GM21717 (cell line): ENCODE results near the gene TDO2.
"Not testable (repeated sequence)": the region's sequence is repeated elsewhere in the genome, so short reads cannot be mapped to it uniquely, and the experiment has no call there.

Experiments used
- ATAC-seq: cut with Tn5 transposase; IDR thresholded peaks from one replicate; pipeline ENCODE4 v1.9.1; 2021; ENCODE audit warnings: mild to moderate bottlenecking, moderate library complexity; ENCODE audit not compliant: unreplicated experiment

TDO2 gene

GRCh38 chr4:155903453-155903852, at the start of gene TDO2:
Gene TDO2, plus strand, starts transcription at chr4:155903696. Its CDS starts 63 bp downstream, at chr4:155903759.
- ATAC-seq, result no peak

GRCh38 chr4:155854582-155855226, 48.8 kb upstream of the TDO2 start:
- ATAC-seq, result no peak

GRCh38 chr4:155855897-155856296, 47.6 kb upstream of the TDO2 start:
- no peak for ATAC-seq

- ATAC-seq, result no peak
Measured at GRCh38 chr4:155866177-155866576, 37.3 kb upstream of the TDO2 start, which contains the start of gene ASIC5. Gene ASIC5, minus strand, starts transcription at chr4:155866277. Its CDS starts 51 bp downstream, at chr4:155866226.

- ATAC-seq, result no peak
Measured at GRCh38 chr4:155875878-155876277, 27.6 kb upstream of the TDO2 start.

GRCh38 chr4:155877971-155878370, 25.5 kb upstream of the TDO2 start:
- no peak for ATAC-seq

GRCh38 chr4:155878611-155879010, 24.9 kb upstream of the TDO2 start:
- ATAC-seq, result no peak

- ATAC-seq, result no peak
Measured at GRCh38 chr4:155879767-155880166, 23.7 kb upstream of the TDO2 start.

GRCh38 chr4:155881555-155881954, 21.9 kb upstream of the TDO2 start:
- ATAC-seq, result peak; percentile 65

GRCh38 chr4:155883895-155884294, 19.6 kb upstream of the TDO2 start:
- ATAC-seq, result no peak

- no peak for ATAC-seq
Measured at GRCh38 chr4:155885666-155886065, 17.8 kb upstream of the TDO2 start.

- ATAC-seq, result no peak
Measured at GRCh38 chr4:155887045-155887444, 16.5 kb upstream of the TDO2 start.

- no peak for ATAC-seq
Measured at GRCh38 chr4:155887847-155888570, 15.5 kb upstream of the TDO2 start.

- peak; percentile 86 for ATAC-seq
Measured at GRCh38 chr4:155889031-155889793, 14.3 kb upstream of the TDO2 start.

- no peak for ATAC-seq
Measured at GRCh38 chr4:155889946-155890345, 13.6 kb upstream of the TDO2 start.

- no peak for ATAC-seq
Measured at GRCh38 chr4:155891058-155891457, 12.4 kb upstream of the TDO2 start.

- ATAC-seq, result not testable (repeated sequence)
Measured at GRCh38 chr4:155898371-155898770, 5.1 kb upstream of the TDO2 start.

GRCh38 chr4:155899891-155900290, 3.6 kb upstream of the TDO2 start:
- ATAC-seq, result no peak

GRCh38 chr4:155900381-155900780, 3.1 kb upstream of the TDO2 start:
- no peak for ATAC-seq

GRCh38 chr4:155901013-155901412, 2.5 kb upstream of the TDO2 start:
- no peak for ATAC-seq

- no peak for ATAC-seq
Measured at GRCh38 chr4:155904331-155904730, 835 bp downstream of the TDO2 start.
